ENCODE measurements around the gene RIT1.

GRCh38 chr1:155859881-155860871, 51.0 kb downstream of the RIT1 start:
- no peak for TF ChIP-seq POLR2A (IDR thresholded peaks at IDR 0.05)
- TF ChIP-seq, protein P1, sequence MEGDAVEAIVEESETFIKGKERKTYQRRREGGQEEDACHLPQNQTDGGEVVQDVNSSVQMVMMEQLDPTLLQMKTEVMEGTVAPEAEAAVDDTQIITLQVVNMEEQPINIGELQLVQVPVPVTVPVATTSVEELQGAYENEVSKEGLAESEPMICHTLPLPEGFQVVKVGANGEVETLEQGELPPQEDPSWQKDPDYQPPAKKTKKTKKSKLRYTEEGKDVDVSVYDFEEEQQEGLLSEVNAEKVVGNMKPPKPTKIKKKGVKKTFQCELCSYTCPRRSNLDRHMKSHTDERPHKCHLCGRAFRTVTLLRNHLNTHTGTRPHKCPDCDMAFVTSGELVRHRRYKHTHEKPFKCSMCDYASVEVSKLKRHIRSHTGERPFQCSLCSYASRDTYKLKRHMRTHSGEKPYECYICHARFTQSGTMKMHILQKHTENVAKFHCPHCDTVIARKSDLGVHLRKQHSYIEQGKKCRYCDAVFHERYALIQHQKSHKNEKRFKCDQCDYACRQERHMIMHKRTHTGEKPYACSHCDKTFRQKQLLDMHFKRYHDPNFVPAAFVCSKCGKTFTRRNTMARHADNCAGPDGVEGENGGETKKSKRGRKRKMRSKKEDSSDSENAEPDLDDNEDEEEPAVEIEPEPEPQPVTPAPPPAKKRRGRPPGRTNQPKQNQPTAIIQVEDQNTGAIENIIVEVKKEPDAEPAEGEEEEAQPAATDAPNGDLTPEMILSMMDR (IDR thresholded peaks at IDR 0.05): no peak

Measured in vagina (tissue), 2 donors.